Measurements from ENCODE around the gene OSBPL8. TPM values are rescaled to one million over a fixed set of nuclear protein-coding genes. Genes with fewer than 3 reads are reported as not detected.

Gene OSBPL8
- total and polyA plus RNA-seq, 2 donors (not counting 1 experiment from before 2014, with no cell fraction given): 11.1 to 112 TPM

- Histone ChIP-seq H3K79me2 (ENCODE audit: control insufficient read depth, insufficient read depth, low read length) (peaks cover 98% of the 10 kb centered on the region), H3K4me3 (ENCODE audit: control extremely low read depth in 1 of 5, extremely low read depth in 1 of 5, insufficient read depth in 1 of 5, low read depth in 2 of 5, low read length in 4 of 5) (no peak overlapping the region), H3K27me3 (replicated peaks in 1 of 4; ENCODE audit: control extremely low read depth in 1 of 4, control insufficient read depth in 3 of 4, insufficient read depth in 4 of 4, low read length in 3 of 4) (no peaks in the 10 kb centered on the region), H3K36me3 (replicated peaks in 1 of 2; ENCODE audit: control extremely low read depth in 1 of 2, control insufficient read depth in 1 of 2, extremely low read depth in 1 of 2, insufficient read depth in 2 of 2, low read length in 1 of 2) (no peaks in the 10 kb centered on the region), H2AFZ (ENCODE audit: insufficient read depth, low read depth, low read length, poor library complexity, severe bottlenecking) (no peak overlapping the region), H3K4me1 (ENCODE audit: control insufficient read depth in 2 of 2, insufficient read depth in 2 of 2, low read length in 2 of 2) (peaks cover 57 to 74% of the 10 kb centered on the region in 2 donors), H3K9me3 (ENCODE audit: control extremely low read depth in 1 of 3, control insufficient read depth in 2 of 3, insufficient read depth in 1 of 3, low read length in 2 of 3) (no peaks in the 10 kb centered on the region), H3K9ac (ENCODE audit: low read length) (no peak overlapping the region), H3K4me2 (replicated peaks; ENCODE audit: low read depth, low read length, poor library complexity, severe bottlenecking) (peak overlapping the region; percentile 18), H3K27ac (ENCODE audit: low read length in 2 of 2) (no peak overlapping the region), H4K20me1 (ENCODE audit: control insufficient read depth, insufficient read depth, low read length, poor library complexity, severe bottlenecking) (peaks cover 59% of the 10 kb centered on the region)
- Mint-ChIP-seq H3K4me1 (peaks cover 84% of the 10 kb centered on the region), H3K27me3 (no peaks in the 10 kb centered on the region), H3K27ac (peak overlapping the region; percentile 69), H3K4me3 (peak overlapping the region; percentile 24), H3K9me3 (ENCODE audit: insufficient read depth) (no peaks in the 10 kb centered on the region)
- TF ChIP-seq CTCF (IDR thresholded peaks at IDR 0.05): no peak
- no peak for TF ChIP-seq EZH2 (IDR thresholded peaks at IDR 0.05; ENCODE audit: borderline replicate concordance, insufficient read depth, low read depth, low read length, poor library complexity, severe bottlenecking)
- intact Hi-C loops (cut with micrococcal nuclease): no loop called here
- peak; percentile 21 for DNase-seq
- ChIA-PET POLR2A (interaction anchor here (0.6 to 0.7 kb wide), 2 partner anchors 8 to 24 kb away, joined by 3 read pairs; no protein-coding TSS in a partner anchor), CTCF (no interaction called here)
- no peak for ATAC-seq (ENCODE audit: low read depth)
- 95% methylated on average over 3 of the region's 5 CpGs for WGBS (ENCODE audit: insufficient coverage)
Observed at GRCh38 chr12:76551482-76551888, 8.1 kb downstream of the OSBPL8 start.

- Histone ChIP-seq H3K36me3 (replicated peaks in 1 of 2; ENCODE audit: control extremely low read depth in 1 of 2, control insufficient read depth in 1 of 2, extremely low read depth in 1 of 2, insufficient read depth in 2 of 2, low read length in 1 of 2) (no peaks in the 10 kb centered on the region), H3K4me1 (ENCODE audit: control insufficient read depth in 2 of 2, insufficient read depth in 2 of 2, low read length in 2 of 2) (peaks cover 45 to 53% of the 10 kb centered on the region in 2 donors), H3K4me3 (ENCODE audit: control extremely low read depth in 1 of 5, extremely low read depth in 1 of 5, insufficient read depth in 1 of 5, low read depth in 2 of 5, low read length in 4 of 5) (no peak overlapping the region), H3K27me3 (replicated peaks in 1 of 4; ENCODE audit: control extremely low read depth in 1 of 4, control insufficient read depth in 3 of 4, insufficient read depth in 4 of 4, low read length in 3 of 4) (no peaks in the 10 kb centered on the region), H3K4me2 (replicated peaks; ENCODE audit: low read depth, low read length, poor library complexity, severe bottlenecking) (no peak overlapping the region), H3K9ac (ENCODE audit: low read length) (no peak overlapping the region), H3K79me2 (ENCODE audit: control insufficient read depth, insufficient read depth, low read length) (peaks cover 100% of the 10 kb centered on the region), H3K9me3 (ENCODE audit: control extremely low read depth in 1 of 3, control insufficient read depth in 2 of 3, insufficient read depth in 1 of 3, low read length in 2 of 3) (no peaks in the 10 kb centered on the region), H4K20me1 (ENCODE audit: control insufficient read depth, insufficient read depth, low read length, poor library complexity, severe bottlenecking) (peaks cover 78% of the 10 kb centered on the region), H3K27ac (ENCODE audit: low read length in 2 of 2) (no peak overlapping the region), H2AFZ (ENCODE audit: insufficient read depth, low read depth, low read length, poor library complexity, severe bottlenecking) (no peak overlapping the region)
- POLR2A ChIA-PET: no interaction called here
- WGBS (ENCODE audit: insufficient coverage): 92% methylated on average over 4 of the region's 4 CpGs
- CTCF ChIA-PET: no interaction called here
- Mint-ChIP-seq H3K27ac (no peak overlapping the region), H3K9me3 (ENCODE audit: insufficient read depth) (no peaks in the 10 kb centered on the region), H3K4me3 (no peak overlapping the region), H3K27me3 (no peaks in the 10 kb centered on the region), H3K4me1 (peaks cover 71% of the 10 kb centered on the region)
- intact Hi-C loops (cut with micrococcal nuclease): no loop called here
- ATAC-seq (ENCODE audit: low read depth) (no peak), DNase-seq (no peak)
- TF ChIP-seq EZH2 (IDR thresholded peaks at IDR 0.05; ENCODE audit: borderline replicate concordance, insufficient read depth, low read depth, low read length, poor library complexity, severe bottlenecking) (no peak), CTCF (IDR thresholded peaks at IDR 0.05) (no peak)
Observed at GRCh38 chr12:76549131-76549530, 10.4 kb downstream of the OSBPL8 start.

Data from B cell (primary cell).